ENCODE results near the gene STRIT1.

DNA sequence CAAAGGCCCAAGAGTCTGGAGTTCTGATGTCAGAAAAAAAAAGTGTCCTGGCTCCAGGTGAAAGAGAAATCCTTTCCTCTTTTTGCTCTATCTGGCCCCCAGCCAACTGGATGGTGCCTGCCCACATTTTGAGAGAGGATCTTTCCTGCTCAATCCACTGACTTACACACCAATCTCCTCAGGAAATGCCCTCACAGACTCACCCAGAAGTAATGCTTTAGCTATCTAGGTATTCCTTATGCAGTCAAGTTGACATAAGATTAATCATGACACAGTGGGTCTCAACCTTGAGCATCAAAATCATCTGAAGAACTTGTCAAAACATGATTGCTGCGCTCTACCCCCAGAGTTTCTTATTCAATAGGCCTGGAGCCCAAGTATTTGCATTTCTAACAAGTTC, 31.2 kb downstream of the STRIT1 start:
- TF ChIP-seq POLR2A (IDR thresholded peaks at IDR 0.05; ENCODE audit: extremely low read depth, insufficient read length) (no peak), CTCF (IDR thresholded peaks at IDR 0.05; ENCODE audit: low read depth, low read length) (no peak), MYC (IDR thresholded peaks at IDR 0.05; ENCODE audit: low read depth, low read length) (no peak)

Measured in NB4 (cell line).